ENCODE measurements around the gene CRYM. TPM values are rescaled to one million over a fixed set of nuclear protein-coding genes. Genes with fewer than 3 reads are reported as not detected.
"Not testable (repeated sequence)": the region's sequence is repeated elsewhere in the genome, so short reads cannot be mapped to it uniquely, and the experiment has no call there.

The CRYM gene
- total RNA-seq, 4 donors from 2014 or later, result 0.81 TPM; not detected in 3

GRCh38 chr16:21277045-21277926 lies 804 bp downstream of the CRYM start:
- intact Hi-C loops (cut with DNase I), result no loop called here
- peaks cover 0 to 6% of the 10 kb centered on the region in 2 donors for H3K4me1 ChIP-seq
- no peaks in the 10 kb centered on the region for H3K9me3 ChIP-seq
- no peaks in the 10 kb centered on the region for H3K27me3 ChIP-seq
- 74 to 81% methylated on average over 17 of the region's 17 CpGs for WGBS, 2 donors
- H3K36me3 ChIP-seq, result no peaks in the 10 kb centered on the region
- H3K27ac ChIP-seq, result no peak overlapping the region
- TF ChIP-seq CTCF (IDR thresholded peaks at IDR 0.05) (no peak), POLR2A (IDR thresholded peaks at IDR 0.05) (no peak)
- no peak overlapping the region for H3K4me3 ChIP-seq (replicated peaks in 1 of 3)
- no peak for DNase-seq

GRCh38 chr16:21276090-21276489 lies 2.0 kb downstream of the CRYM start:
- no peaks in the 10 kb centered on the region for H3K36me3 ChIP-seq
- intact Hi-C loops (cut with DNase I), result no loop called here
- no peak for DNase-seq
- no peaks in the 10 kb centered on the region for H3K9me3 ChIP-seq
- H3K4me1 ChIP-seq, result peaks cover 0 to 6% of the 10 kb centered on the region in 2 donors
- TF ChIP-seq POLR2A (IDR thresholded peaks at IDR 0.05), result no peak
- no peak for TF ChIP-seq CTCF (IDR thresholded peaks at IDR 0.05)
- H3K27ac ChIP-seq, result no peak overlapping the region
- no peak overlapping the region for H3K4me3 ChIP-seq (replicated peaks in 1 of 3)
- 80 to 88% methylated on average over 9 of the region's 9 CpGs for WGBS, 2 donors
- H3K27me3 ChIP-seq, result no peaks in the 10 kb centered on the region

DNA sequence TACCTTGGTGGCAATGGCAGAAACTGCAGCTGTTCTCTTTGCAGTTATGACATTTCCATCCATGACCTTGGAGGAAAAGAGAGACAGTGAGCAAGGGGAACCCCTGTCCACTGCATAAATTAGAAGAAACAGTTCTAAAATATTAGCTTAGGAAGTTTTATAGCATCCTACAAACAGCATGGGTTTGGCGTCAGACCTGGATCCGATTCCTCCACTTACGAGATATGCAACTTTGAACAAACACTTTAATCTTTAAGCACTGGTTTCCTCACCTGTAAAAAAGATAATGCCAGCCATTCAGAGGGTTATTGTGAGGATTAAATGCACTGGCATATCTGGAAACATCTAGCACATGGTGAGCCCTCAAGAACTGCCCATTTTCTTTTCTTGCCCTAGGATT lies 2.6 kb downstream of the CRYM start:
- intact Hi-C loops (cut with DNase I), result no loop called here
- H3K4me1 ChIP-seq, result peaks cover 0 to 6% of the 10 kb centered on the region in 2 donors
- no peak for TF ChIP-seq POLR2A (IDR thresholded peaks at IDR 0.05)
- no peak for TF ChIP-seq CTCF (IDR thresholded peaks at IDR 0.05)
- no peak overlapping the region for H3K27ac ChIP-seq
- H3K27me3 ChIP-seq, result no peaks in the 10 kb centered on the region
- H3K36me3 ChIP-seq, result no peaks in the 10 kb centered on the region
- H3K9me3 ChIP-seq, result no peaks in the 10 kb centered on the region
- H3K4me3 ChIP-seq (replicated peaks in 1 of 3), result no peak overlapping the region
- WGBS, 2 donors, result 92 to 98% methylated on average over 3 of the region's 3 CpGs
- no peak for DNase-seq

- peaks cover 0 to 6% of the 10 kb centered on the region in 2 donors for H3K4me1 ChIP-seq
- no peak overlapping the region for H3K27ac ChIP-seq
- no peak for DNase-seq
- no peaks in the 10 kb centered on the region for H3K27me3 ChIP-seq
- no peak overlapping the region for H3K4me3 ChIP-seq (replicated peaks in 1 of 3)
- 66 to 74% methylated on average over 5 of the region's 5 CpGs for WGBS, 2 donors
- no peak for TF ChIP-seq POLR2A (IDR thresholded peaks at IDR 0.05)
- no peak for TF ChIP-seq CTCF (IDR thresholded peaks at IDR 0.05)
- H3K9me3 ChIP-seq, result no peaks in the 10 kb centered on the region
- no peaks in the 10 kb centered on the region for H3K36me3 ChIP-seq
- intact Hi-C loops (cut with DNase I), result no loop called here
Observed at GRCh38 chr16:21274172-21274726, 3.8 kb downstream of the CRYM start.

DNA sequence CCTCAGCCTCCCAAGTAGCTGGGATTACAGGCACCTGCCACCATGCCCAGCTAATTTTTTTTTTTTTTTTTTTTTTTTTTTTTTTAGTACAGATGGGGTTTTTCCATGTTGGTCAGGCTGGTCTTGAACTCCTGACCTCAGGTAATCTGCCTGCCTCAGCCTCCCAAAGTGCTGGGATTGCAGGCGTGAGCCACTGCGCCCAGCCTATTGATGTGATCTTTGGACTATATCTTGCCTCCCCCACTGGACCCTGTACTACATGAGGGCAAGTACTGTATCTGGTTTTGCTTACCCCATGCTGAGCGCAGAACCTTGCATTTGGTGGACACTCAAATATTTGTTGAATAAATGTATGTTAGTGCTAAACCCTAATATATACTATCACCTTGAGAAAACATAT lies 5.3 kb downstream of the CRYM start:
- DNase-seq; intact Hi-C loops (cut with DNase I); H3K27me3 ChIP-seq; H3K36me3 ChIP-seq; H3K27ac ChIP-seq; H3K4me1 ChIP-seq; H3K4me3 ChIP-seq (replicated peaks in 1 of 3); H3K9me3 ChIP-seq: not testable (repeated sequence)
- WGBS, 2 donors, result 93 to 95% methylated on average over 3 of the region's 3 CpGs
